Measurements from ENCODE around the gene MARVELD3.
"Not testable (repeated sequence)": the region's sequence is repeated elsewhere in the genome, so short reads cannot be mapped to it uniquely, and the experiment has no call there.

The MARVELD3 gene, protein sequence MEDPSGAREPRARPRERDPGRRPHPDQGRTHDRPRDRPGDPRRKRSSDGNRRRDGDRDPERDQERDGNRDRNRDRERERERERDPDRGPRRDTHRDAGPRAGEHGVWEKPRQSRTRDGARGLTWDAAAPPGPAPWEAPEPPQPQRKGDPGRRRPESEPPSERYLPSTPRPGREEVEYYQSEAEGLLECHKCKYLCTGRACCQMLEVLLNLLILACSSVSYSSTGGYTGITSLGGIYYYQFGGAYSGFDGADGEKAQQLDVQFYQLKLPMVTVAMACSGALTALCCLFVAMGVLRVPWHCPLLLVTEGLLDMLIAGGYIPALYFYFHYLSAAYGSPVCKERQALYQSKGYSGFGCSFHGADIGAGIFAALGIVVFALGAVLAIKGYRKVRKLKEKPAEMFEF

DNA sequence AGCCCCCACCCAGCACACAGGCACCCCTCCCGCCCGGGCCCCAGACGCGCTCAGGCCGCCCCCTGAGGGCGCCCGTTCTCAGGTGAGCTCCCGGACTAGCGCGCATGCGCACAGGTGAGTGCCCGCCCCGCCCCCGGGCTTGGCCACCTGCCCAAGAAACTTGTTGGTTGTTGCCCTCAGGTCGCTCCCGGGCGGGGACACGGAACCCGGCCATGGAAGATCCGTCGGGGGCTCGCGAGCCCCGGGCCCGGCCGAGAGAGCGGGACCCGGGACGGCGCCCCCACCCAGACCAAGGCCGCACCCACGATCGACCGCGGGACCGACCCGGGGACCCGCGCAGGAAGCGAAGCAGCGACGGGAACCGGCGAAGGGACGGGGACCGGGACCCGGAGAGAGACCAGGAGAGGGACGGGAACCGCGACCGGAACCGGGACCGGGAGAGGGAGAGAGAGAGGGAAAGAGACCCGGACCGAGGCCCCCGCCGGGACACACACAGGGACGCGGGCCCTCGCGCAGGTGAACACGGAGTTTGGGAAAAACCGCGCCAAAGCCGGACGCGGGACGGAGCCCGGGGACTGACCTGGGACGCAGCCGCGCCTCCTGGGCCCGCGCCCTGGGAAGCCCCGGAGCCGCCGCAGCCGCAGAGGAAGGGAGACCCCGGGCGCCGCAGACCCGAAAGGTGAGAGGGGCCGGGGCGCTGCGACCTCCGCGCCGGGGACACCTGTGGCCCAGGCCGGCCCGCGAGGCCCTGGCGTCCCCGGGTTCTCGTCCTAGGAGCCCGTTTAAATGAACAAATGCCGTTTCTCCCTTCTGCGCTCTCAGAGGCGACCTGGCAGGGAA is at the start of gene MARVELD3:
Gene MARVELD3, plus strand, starts transcription at position 167 of the 840 bp plus-strand sequence. Its CDS starts 46 bp downstream, at position 213.
- peak; percentile 89 for DNase-seq (ENCODE audit: low spot score)

DNA sequence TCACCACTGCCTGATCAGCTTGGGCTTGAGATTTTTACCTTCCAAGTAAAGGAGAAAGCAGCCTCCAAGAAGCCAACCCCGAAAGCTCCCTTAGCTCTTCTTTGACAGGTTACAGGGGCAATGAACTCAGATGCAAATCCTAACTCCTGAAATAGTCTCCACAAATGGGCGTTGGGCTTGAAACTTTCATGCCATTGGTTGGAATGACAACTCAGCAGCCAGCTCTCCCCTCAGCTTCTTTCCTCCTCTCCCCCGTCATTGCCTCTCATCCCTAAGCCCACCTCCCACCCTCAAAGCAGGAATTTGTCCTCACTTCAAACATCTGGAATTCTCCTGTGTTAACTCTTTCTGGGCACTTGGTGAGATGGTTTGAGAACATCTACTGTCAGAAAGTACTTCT is 49.0 kb upstream of the MARVELD3 start, which contains the start of gene TAT:
Gene TAT, minus strand, starts transcription at position 122 of the 400 bp plus-strand sequence. CDS start 677 bp downstream, outside the sequence.
- DNase-seq (ENCODE audit: low spot score) = no peak

DNA sequence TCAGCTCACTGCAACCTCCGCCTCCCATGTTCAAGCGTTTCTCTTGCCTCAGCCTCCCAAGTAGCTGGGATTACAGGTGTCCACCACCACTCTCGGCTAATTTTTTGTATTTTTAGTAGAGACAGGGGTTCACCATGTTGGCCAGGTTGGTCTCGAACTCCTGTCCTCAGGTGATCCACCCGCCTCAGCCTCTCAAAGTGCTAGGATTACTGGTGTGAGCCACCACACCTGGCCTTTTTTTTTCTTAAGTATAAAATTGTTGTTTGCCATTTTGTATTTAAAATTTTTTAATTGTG is 43.5 kb upstream of the MARVELD3 start:
- not testable (repeated sequence) for DNase-seq (ENCODE audit: low spot score)

DNA sequence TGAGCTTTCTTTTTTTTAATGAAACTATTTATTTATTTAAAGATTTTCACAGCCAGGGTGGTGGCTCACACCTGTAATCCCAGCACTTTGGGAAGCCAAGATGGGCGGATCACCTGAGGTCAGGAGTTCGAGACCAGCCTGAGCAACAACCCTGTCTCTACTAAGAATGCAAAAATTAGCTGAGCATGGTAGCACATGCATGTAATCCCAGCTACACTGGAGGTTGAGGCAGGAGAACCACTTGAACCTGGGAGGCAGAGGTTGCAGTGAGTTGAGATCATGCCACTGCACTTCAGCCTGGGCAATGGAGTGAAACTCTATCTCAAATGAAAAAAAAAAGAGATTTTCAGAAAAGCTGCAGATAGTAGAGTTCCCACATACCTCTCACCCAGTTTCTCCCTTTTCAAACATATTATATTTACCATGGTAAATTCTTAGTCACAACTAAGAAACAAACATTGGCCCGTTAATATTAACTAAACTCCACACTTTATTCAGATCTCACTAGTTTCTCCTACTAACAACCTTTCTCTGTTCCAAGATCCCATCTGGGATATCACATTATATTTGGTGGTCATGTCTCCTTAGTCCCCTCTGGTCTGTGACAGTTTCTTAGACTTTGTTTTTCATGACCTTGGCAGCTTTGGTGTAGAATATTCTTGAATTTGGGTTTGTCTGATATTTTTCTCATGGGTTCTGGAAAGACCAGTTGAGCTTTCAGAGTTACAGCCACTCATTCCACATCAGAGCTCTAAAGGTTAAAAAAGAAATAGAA is 41.3 kb upstream of the MARVELD3 start:
- DNase-seq (ENCODE audit: low spot score) = no peak

DNA sequence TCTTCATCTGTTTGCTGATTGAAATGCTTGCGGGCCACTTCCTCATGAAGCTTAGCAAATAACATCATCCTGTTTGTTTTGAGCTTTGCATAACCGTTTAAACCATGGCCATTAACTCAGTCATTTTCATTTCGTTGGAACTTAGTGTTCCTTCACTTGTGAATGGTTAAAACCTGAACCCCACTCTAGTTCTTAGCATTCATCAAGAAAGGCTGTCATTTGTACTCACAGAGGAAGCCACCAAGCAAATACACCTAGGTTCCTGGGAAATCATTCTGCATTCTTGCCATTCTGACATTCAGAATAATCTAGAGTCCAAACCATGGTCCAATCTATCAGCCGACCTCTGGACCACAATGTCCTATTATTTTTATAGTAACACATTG is 40.7 kb upstream of the MARVELD3 start:
- no peak for DNase-seq (ENCODE audit: low spot score)

DNA sequence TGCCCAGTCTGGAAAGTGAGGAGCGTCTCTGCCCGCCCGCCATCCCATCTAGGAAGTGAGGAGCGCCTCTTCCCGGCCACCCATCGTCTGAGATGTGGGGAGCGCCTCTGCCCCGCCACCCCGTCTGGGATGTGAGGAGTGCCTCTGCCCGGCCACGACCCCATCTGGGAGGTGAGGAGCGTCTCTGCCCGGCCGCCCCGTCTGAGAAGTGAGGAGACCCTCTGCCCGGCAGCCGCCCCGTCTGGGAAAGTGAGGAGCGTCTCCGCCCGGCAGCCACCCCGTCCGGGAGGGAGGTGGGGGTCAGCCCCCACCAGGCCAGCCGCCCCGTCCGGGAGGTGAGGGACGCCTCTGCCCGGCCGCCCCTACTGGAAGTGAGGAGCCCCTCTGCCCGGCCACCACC is 36.6 kb upstream of the MARVELD3 start:
- DNase-seq (ENCODE audit: low spot score) = not testable (repeated sequence)

DNA sequence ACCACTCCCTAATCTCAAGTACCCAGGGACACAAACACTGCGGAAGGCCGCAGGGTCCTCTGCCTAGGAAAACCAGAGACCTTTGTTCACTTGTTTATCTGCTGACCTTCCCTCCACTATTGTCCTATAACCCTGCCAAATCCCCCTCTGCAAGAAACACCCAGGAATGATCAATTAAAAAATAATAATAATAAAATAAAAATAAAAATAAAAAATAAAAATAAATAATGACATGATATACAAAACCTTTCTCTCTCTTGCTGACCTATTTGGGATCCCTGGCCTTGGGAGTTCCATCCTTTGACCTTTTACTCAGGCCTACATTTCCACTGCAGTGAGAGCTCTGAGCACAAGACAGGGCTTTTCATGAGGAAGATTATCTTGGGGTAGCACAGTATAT is 35.9 kb upstream of the MARVELD3 start:
- not testable (repeated sequence) for DNase-seq (ENCODE audit: low spot score)

DNA sequence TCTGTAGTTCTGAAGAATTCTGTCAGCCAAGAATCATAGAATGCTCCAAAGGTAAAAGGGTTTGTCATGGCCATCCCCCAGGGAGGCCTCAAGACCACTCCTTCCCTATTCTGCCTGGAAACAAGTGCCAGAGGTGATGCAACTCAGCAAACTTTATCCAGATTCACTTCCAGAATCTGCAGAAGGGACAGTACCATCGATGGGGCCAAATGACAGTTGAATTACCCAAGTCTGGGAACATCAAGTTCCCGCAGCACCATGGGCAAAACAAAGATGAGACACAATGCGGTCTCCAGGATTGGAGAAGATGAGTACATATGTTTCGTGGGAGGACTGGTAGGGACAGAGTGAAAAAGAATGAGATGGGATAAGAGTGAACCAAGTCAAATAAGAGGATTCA is 35.4 kb upstream of the MARVELD3 start:
- no peak for DNase-seq (ENCODE audit: low spot score)

DNA sequence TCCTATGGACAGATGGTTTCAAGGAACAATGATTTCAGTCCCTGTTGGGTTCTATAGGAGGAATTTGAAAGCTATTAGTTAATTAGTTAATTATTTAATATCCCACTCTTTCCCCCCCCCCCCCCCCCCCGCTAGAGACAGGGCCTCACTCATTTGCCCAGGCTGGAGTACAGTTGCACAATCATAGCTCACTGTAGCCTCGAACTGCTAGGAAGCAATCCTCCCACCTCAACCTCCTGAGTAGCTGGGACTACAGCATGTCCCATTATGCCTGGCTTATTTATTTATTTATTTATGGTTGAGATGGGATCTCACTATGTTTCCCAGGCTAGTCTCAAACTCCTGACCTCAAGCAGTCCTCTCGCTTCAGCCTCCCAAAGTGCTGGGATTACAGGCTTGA is 34.1 kb upstream of the MARVELD3 start:
- no peak for DNase-seq (ENCODE audit: low spot score)

DNA sequence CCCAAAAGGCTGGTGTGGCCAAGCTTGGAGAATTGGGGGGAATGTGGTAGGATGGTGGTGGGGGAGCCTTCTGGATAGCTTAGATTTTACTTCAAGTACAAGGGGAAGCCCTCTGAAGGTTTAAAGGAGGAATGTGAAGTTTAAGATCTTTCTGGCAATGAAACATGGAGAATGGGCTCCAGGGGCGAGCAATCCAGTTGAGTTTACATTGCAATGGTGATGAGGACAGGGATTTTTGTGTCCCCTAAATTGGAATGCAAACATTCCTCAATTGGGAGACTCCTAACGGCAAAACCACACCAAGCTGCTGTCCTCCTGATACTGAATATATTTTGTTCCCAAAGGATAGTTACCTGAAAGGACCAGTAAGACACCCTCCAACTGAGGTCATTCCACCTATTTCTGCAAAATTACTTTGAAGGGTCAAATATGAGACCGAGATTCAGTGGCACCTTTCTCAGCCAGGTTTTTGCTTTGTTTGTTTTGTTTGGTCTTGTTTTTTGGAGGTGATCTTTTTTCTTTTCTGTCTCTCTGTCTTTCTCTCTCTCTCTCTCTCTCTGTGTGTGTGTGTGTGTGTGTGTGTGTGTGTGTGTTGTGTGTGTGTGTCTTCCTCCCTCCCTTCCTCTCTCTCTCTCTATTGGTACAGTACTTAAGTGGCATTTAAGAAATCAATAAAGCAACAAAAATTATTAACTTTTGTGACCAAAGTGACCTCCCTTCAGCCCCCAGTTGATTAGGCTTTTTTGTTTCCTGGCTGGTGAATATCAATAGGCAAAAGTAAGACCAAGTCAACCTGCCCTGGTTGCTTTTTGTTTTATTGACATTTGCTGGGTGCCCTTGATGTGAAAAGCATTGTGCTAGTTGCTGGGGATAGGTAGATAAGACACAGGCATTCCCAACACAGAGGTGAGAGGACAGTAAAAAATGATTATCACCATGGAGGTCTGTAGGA is 32.7 kb upstream of the MARVELD3 start:
- no peak for DNase-seq (ENCODE audit: low spot score)

DNA sequence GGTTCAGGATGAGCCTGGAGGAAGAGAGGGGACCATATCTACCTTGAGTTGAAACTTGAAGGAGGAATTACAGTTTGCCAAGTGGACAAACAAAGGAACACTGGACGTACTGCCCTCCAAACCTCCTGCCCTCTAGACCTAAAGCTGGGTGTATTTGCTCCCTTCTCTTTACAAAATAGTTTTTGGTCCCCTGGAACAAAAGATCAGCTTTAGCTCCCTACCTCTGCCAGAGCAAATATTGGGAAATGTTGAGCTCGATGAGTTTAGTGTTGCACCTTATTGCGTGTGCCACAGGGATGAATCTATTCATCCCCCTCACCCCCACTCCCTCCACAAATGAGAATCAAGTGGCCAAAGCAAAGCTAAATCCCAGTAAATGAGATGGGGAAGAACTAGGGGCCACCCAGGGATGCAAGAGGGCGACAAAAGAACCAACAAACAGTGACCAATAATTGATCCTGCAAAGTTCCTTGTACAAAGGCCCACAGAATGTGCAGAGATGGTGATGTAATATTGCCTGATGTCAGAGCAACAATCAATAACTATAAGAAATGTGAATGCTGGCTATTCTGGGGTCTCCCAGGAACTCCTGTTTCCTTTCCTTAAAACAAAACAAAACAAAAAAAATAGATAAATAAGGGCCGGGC is 31.9 kb upstream of the MARVELD3 start:
- no peak for DNase-seq (ENCODE audit: low spot score)

DNA sequence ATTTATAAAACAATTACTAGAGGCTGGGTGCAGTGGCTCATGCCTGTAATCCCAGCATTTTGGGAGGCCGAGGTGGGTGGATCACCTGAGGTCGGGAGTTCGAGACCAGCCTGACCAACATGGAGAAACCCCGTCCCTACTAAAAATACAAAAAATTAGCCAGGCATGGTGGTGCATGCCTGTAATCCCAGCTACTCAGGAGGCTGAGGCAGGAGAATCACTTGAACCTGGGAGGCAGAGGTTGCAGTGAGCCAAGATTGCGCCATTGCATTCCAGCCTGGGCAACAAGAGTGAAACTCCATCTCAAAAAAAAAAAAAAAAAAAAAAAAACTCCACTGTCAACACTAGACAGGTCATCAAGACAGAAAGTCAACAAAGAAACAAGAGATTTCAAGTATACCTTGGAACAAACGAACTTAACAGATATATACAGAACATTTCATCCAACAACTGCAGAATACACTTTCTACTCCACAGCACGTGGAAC is 30.6 kb upstream of the MARVELD3 start:
- DNase-seq (ENCODE audit: low spot score) = not testable (repeated sequence)

DNA sequence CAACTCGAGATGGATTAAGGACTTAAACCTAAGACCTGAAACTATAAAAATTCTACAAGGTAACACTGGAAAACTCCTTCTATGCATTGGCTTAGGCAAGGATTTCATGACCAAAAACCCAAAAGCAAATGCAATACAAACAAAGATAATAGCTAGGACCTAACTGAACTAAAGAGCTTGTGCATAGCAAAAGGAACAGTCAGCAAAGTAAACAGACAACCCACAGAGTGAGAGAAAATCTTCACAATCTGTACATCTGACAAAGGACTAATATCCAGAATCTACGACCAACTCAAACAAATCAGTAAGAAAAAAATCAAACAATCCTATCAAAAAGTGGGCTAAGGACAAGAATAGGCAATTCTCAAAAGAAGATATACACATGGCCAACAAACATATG is 27.6 kb upstream of the MARVELD3 start:
- not testable (repeated sequence) for DNase-seq (ENCODE audit: low spot score)

DNA sequence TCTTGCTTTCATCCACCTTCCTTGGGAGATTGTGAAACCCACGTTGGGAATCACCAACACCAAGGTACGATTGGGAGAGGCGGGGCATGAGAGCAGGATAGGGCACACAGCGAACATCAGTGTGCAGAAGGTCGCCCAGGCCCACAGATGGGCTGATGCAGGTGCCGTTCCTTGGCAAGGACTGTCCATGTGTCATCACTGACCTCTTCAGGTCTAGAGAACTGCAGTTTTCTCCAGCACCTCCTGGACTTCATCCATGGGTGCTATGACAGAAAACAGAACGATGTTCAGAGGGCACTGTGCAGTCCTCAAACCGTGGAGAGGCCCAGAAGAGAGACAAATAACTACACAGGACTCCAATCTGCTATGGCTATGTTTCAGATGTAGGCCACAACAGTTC is 25.2 kb upstream of the MARVELD3 start:
- DNase-seq (ENCODE audit: low spot score) = no peak

DNA sequence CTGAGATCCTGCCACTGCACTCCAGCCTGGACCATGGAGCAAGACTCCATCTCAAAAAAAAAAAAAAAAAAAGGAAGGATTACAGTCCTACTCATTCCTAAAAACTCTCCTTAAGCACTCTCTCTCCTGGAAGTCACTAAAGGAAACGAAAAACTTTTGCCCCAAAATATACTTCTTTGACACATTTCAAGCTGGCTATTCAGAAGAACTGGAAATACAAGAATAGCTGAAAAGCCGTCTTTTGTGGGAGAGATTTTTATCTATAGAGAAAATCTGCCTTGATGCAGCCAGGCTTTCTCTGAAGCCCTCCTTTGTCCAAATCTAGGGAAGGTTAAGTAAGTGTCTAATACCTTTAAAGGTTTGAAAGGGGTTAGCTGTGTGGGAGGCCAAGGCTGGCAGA is 16.9 kb upstream of the MARVELD3 start:
- DNase-seq (ENCODE audit: low spot score) = no peak

DNA sequence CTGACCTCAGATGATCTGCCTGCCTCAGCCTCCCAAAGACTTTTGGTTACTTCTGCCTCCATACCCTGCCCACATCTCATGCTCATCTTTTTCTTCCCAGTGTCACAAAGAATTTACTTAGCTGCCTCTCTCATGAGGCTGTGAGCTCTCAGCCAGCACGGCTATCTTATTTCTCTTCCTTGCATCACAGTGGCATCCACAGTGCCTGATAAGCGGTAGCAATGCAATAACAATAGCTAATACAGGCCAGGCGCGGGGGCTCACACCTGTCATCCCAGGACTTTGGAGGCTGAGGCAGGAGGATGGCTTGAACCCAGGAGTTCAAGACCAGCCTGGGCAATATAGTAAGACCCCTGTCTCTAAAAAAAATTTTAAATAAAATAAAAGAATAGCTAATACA is 15.5 kb upstream of the MARVELD3 start:
- DNase-seq (ENCODE audit: low spot score) = no peak

DNA sequence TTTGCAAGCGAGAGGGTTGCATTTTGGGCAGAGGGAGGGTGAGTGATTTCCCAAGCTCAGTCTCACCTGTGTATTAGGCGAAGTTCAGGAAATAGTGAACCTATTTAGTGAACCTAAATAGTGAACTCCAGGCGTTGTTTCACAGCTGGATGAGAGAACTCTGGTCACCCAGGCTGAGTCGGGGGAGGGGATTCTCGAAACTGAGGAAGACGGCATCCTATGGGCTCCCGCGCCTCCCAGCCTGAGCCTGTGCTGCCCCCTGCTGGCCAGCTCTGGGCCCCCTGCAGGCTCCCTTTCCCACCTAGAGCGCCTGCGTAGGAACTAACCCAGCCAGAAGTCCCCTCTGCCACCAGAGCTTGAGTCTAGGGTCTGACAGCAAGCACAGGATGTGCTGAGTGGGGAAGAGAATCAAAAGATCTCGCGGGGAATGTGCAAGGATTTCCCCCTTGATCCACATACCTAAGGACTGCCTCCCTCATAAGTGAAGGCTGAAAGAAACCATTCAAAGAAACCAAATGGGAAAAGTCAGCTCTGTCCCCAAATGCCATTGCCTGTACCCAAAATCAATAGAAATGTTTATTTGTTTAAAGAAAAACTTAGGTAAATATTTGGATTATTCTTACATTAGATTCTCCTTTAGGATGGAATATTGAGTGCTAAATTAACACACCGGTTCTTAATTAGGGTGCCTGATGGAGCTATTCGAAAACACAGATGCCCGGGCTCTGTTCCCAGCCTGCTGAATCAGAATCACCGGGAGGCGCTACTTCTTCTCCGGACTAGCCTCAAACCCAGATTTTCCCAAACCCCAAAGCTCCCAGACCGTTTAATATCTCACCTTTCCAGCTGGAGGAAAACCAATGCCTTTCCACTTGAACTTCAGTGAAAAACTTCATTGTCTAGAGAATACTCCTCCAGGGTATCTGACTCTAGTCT is 14.8 kb upstream of the MARVELD3 start:
- peak; percentile 58 for DNase-seq (ENCODE audit: low spot score)

DNA sequence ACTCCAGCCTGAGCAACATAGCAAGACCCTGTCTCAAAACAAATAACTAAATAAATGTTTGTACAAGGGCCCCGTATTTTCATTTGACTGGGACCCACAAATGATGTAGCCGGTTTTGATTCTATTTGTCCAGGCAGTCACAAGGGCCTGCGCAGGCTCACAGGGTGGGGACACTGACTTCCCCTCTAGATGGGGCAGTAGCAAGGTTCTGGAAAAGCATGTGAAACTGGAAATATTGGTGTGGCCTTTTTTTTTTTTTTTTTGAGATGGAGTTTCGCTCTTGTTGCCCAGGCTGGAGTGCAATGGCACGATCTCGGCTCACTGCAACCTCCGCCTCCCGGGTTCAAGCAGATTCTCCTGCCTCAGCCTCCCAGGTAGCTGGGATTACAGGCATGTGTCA is 11.0 kb upstream of the MARVELD3 start:
- not testable (repeated sequence) for DNase-seq (ENCODE audit: low spot score)

DNA sequence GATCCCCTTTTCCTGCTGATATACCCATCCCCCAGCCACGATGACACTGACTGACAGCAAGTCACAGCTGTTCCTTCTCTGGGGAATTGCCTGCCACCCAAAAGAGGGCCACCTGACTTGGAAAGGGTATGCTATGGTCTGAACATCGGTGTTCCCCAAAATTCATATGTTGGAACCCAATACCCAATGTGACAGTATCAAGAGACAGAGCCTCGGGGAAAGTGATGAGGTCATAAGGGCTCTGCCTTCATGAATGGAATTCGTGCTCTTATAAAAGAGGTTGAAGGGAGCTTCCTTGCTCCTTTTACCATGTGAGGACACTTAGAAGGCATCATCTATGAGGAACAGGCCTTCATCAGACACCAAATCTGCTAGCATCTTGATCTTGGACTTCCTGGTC is 7.6 kb upstream of the MARVELD3 start:
- DNase-seq (ENCODE audit: low spot score) = no peak

DNA sequence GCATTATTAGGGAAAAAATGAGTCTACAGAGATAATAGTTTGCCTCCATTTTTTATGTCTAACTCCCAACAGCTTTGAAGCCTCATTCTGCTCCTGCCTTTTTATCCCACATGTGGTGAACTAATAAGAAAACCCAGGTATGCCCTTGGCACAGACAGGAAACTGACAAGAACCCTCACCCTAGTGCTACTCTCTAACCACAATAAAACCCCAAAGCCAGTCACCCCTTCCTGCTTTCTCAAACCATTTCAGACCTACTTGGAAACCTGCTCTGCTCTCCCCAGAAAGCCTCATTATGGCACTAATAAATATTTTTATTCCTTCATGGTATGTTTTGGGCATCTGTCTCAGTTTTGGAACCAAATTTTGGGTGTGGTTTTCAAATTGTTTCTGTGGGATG is 3.9 kb upstream of the MARVELD3 start:
- no peak for DNase-seq (ENCODE audit: low spot score)
